ENCODE measurements around the gene PHF23. TPM values are rescaled to one million over a fixed set of nuclear protein-coding genes. Genes with fewer than 3 reads are reported as not detected.

Gene PHF23
- total RNA-seq, 4 donors from 2014 or later: 9.7 to 68.1 (median 29.7) TPM

DNA sequence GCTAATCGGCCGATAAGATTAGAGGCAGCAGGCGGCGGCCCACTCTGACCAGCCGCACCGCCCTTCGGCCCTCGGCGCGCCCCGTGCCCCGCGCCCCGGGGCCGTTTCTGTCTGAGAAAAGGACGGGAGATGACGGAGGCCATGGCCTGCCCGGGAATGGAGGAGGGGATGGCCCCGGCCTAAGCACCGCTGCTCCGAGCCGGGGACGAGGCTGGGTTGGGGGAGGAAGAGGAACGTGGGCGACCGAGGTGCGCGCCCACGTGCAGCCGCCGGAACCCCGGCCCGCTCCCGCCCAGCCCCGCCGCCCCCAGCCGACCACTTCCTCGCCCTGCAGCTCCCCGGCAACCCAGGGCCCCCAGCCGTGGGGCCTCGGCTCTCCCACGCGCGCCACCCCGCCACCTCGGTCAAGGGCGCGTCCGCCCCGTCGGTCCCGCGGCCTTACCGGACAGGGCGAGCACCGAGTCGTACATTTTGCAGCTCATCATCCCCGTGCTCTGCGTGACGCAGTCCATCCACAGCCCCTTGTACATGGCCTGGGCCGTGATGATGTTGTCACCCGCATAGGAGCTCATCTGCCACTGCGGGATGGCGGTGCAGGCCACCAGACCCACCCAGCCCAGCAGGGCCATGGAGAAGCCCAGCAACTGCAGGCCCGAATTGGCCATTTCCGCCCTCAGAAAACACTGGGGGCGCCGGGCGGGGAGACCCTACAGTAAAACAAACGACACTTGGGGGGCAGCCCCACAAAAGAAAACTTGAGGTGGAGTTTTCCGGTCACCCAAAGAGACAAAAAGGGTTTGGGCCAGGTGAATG is 22.3 kb upstream of the PHF23 start:
- peak overlapping the region; percentile 2 to 7 for H3K4me3 ChIP-seq
- intact Hi-C loops (cut with DNase I; ENCODE audit: low total_unique reads): no loop called here
- H3K4me1 ChIP-seq: no peaks in the 10 kb centered on the region
- no peak for DNase-seq
- no peak for TF ChIP-seq POLR2A (IDR thresholded peaks at IDR 0.05)
- TF ChIP-seq, protein P1, sequence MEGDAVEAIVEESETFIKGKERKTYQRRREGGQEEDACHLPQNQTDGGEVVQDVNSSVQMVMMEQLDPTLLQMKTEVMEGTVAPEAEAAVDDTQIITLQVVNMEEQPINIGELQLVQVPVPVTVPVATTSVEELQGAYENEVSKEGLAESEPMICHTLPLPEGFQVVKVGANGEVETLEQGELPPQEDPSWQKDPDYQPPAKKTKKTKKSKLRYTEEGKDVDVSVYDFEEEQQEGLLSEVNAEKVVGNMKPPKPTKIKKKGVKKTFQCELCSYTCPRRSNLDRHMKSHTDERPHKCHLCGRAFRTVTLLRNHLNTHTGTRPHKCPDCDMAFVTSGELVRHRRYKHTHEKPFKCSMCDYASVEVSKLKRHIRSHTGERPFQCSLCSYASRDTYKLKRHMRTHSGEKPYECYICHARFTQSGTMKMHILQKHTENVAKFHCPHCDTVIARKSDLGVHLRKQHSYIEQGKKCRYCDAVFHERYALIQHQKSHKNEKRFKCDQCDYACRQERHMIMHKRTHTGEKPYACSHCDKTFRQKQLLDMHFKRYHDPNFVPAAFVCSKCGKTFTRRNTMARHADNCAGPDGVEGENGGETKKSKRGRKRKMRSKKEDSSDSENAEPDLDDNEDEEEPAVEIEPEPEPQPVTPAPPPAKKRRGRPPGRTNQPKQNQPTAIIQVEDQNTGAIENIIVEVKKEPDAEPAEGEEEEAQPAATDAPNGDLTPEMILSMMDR (IDR thresholded peaks at IDR 0.05): no peak
- H3K36me3 ChIP-seq: no peaks in the 10 kb centered on the region
- peaks cover 21 to 27% of the 10 kb centered on the region in 2 donors for H3K27me3 ChIP-seq
- H3K27ac ChIP-seq: no peak overlapping the region
- H3K9me3 ChIP-seq: no peaks in the 10 kb centered on the region

DNA sequence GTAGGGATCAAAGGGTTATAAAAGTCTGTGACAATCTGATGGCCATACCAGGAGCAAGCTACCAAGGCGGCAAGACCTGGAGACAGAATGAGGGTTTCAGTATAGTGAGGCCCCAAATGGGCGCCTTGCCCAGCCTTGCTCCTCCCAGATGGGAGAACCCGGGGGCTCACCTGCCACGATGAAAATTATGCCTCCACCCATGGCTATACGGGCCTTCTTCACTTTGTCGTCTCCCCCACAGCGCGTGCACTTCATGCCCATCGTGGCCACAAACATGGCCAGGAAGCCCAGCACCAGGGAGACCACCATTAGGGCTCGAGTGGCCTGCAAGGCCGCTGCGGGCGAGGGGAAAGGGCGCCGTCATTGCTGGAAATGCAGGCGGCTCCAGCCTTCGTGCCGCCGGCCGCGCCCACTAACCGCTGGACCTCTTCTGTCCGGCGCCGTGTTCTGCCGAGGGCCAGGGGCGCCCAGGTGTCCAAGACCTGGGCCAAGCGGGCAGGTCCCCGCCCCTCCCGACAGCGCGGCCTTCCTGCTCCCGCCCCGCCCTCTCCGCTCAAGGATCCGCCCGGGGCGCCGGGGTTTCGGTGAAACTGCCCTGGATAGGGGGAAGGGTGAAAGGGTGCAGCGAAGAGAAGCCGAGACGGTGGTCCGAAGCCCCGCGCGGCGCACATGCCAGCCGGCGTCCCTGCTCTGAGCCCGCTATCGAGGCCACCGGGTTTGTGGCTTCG is 21.6 kb upstream of the PHF23 start:
- H3K4me1 ChIP-seq: no peaks in the 10 kb centered on the region
- no peaks in the 10 kb centered on the region for H3K36me3 ChIP-seq
- peaks cover 21 to 27% of the 10 kb centered on the region in 2 donors for H3K27me3 ChIP-seq
- H3K9me3 ChIP-seq: no peaks in the 10 kb centered on the region
- peak overlapping the region; percentile 2 to 7 for H3K4me3 ChIP-seq
- H3K27ac ChIP-seq: no peak overlapping the region
- TF ChIP-seq POLR2A (IDR thresholded peaks at IDR 0.05): no peak
- TF ChIP-seq, protein P1 (IDR thresholded peaks at IDR 0.05): no peak
- intact Hi-C loops (cut with DNase I; ENCODE audit: low total_unique reads): no loop called here
- no peak for DNase-seq

DNA sequence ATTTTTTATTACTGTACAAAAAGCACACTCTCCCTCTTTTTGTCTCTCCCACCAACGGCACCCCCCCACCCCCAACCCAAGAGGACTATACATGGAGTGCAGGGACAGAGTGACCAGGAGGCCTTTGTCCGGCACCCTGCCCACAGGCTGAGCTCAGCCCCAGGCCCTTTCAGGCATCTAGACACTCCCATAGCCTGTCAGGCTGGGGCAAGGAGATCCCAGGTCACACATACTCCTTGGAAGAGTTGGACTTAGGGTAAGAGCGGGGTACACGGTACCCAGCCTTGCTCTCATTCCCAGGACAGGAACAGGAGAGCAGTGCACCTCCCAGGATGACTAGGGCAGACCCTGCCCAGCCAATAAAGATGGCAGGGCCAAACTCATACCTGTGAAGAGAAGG is 20.9 kb upstream of the PHF23 start:
- intact Hi-C loops (cut with DNase I; ENCODE audit: low total_unique reads): no loop called here
- H3K9me3 ChIP-seq: no peaks in the 10 kb centered on the region
- H3K27me3 ChIP-seq: peaks cover 21 to 27% of the 10 kb centered on the region in 2 donors
- H3K4me3 ChIP-seq: no peak overlapping the region
- no peak overlapping the region for H3K27ac ChIP-seq
- H3K36me3 ChIP-seq: no peaks in the 10 kb centered on the region
- DNase-seq: no peak
- no peaks in the 10 kb centered on the region for H3K4me1 ChIP-seq
- TF ChIP-seq, protein P1 (IDR thresholded peaks at IDR 0.05): no peak
- no peak for TF ChIP-seq POLR2A (IDR thresholded peaks at IDR 0.05)

DNA sequence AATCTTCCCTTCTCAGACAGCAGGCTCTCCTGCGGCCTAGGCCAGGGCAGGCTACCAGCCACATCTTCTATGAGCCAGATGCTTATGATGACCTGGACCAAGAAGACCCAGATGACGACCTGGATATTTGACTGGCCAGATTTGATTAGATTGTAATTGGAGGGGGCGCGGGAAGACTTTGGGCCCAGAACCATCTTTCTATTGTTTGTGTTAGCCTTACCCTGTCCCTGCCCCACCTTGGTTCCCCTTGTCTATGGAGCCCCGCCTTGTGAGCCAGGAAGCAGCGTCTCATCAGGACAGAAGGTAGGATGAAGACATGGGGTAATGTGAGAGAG is 20.3 kb upstream of the PHF23 start:
- Histone ChIP-seq H3K36me3 (no peaks in the 10 kb centered on the region), H3K27me3 (peaks cover 21 to 27% of the 10 kb centered on the region in 2 donors), H3K4me3 (no peak overlapping the region), H3K4me1 (no peaks in the 10 kb centered on the region), H3K27ac (no peak overlapping the region), H3K9me3 (no peaks in the 10 kb centered on the region)
- TF ChIP-seq, protein P1 (IDR thresholded peaks at IDR 0.05): no peak
- TF ChIP-seq POLR2A (IDR thresholded peaks at IDR 0.05): no peak
- intact Hi-C loops (cut with DNase I; ENCODE audit: low total_unique reads): no loop called here
- no peak for DNase-seq
